ENCODE results near the gene ABCC10.

ABCC10 gene

DNA sequence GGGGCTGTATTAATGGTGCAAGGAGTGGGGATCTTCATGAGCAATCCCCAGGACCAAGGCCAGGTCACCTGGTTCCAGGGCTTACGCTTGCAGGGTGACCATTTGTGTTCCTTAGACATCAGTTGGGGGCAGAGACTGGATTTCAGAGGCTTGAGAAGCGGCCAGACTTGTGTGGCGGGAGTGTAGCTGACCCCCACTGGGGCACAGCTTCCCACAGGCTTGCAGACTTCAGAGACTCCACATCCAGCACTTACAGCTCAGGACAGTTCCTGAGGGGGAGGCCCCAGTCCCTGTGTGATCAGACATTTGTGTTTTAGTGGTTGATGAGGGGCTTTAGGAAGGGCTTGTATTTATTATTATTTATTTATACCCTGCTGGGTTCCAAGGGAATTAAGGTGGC is 65.3 kb downstream of the ABCC10 start:
- Histone ChIP-seq H3K27ac (no peak overlapping the region), H3K36me3 (peaks cover 26% of the 10 kb centered on the region), H3K4me1 (ENCODE audit: control insufficient read depth in 1 of 2, insufficient read depth in 1 of 2, low read depth in 1 of 2, low read length in 1 of 2) (peaks cover 8 to 10% of the 10 kb centered on the region in 2 experiments), H3K9me3 (no peaks in the 10 kb centered on the region), H3K4me3 (ENCODE audit: low read depth in 1 of 2, low read length in 1 of 2) (no peak overlapping the region), H3K27me3 (no peaks in the 10 kb centered on the region)
- TF ChIP-seq, protein P1, sequence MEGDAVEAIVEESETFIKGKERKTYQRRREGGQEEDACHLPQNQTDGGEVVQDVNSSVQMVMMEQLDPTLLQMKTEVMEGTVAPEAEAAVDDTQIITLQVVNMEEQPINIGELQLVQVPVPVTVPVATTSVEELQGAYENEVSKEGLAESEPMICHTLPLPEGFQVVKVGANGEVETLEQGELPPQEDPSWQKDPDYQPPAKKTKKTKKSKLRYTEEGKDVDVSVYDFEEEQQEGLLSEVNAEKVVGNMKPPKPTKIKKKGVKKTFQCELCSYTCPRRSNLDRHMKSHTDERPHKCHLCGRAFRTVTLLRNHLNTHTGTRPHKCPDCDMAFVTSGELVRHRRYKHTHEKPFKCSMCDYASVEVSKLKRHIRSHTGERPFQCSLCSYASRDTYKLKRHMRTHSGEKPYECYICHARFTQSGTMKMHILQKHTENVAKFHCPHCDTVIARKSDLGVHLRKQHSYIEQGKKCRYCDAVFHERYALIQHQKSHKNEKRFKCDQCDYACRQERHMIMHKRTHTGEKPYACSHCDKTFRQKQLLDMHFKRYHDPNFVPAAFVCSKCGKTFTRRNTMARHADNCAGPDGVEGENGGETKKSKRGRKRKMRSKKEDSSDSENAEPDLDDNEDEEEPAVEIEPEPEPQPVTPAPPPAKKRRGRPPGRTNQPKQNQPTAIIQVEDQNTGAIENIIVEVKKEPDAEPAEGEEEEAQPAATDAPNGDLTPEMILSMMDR (IDR thresholded peaks at IDR 0.05) = no peak

- no peaks in the 10 kb centered on the region for H3K27me3 ChIP-seq
- no peak overlapping the region for H3K4me3 ChIP-seq (ENCODE audit: low read depth in 1 of 2, low read length in 1 of 2)
- peaks cover 8 to 10% of the 10 kb centered on the region in 2 experiments for H3K4me1 ChIP-seq (ENCODE audit: control insufficient read depth in 1 of 2, insufficient read depth in 1 of 2, low read depth in 1 of 2, low read length in 1 of 2)
- peaks cover 32% of the 10 kb centered on the region for H3K36me3 ChIP-seq
- H3K9me3 ChIP-seq = no peaks in the 10 kb centered on the region
- TF ChIP-seq, protein P1 (IDR thresholded peaks at IDR 0.05) = no peak
- H3K27ac ChIP-seq = no peak overlapping the region
These were observed 65.9 kb downstream of the ABCC10 start for GRCh38 chr6:43493230-43493629.

GRCh38 chr6:43493833-43494232 is 66.5 kb downstream of the ABCC10 start:
- Histone ChIP-seq H3K27ac (no peak overlapping the region), H3K4me3 (ENCODE audit: low read depth in 1 of 2, low read length in 1 of 2) (no peak overlapping the region), H3K4me1 (ENCODE audit: control insufficient read depth in 1 of 2, insufficient read depth in 1 of 2, low read depth in 1 of 2, low read length in 1 of 2) (peaks cover 8 to 10% of the 10 kb centered on the region in 2 experiments)

GRCh38 chr6:43494321-43494720 is 67.0 kb downstream of the ABCC10 start:
- Histone ChIP-seq H3K4me1 (ENCODE audit: control insufficient read depth in 1 of 2, insufficient read depth in 1 of 2, low read depth in 1 of 2, low read length in 1 of 2) (peaks cover 8 to 10% of the 10 kb centered on the region in 2 experiments), H3K27ac (no peak overlapping the region), H3K9me3 (no peaks in the 10 kb centered on the region), H3K36me3 (peaks cover 41% of the 10 kb centered on the region), H3K4me3 (ENCODE audit: low read depth in 1 of 2, low read length in 1 of 2) (no peak overlapping the region), H3K27me3 (no peaks in the 10 kb centered on the region)
- TF ChIP-seq, protein P1 (IDR thresholded peaks at IDR 0.05) = no peak

More at GRCh38 chr6:43493833-43494232, 66.5 kb downstream of the ABCC10 start:
- Histone ChIP-seq H3K36me3 (peaks cover 38% of the 10 kb centered on the region), H3K27me3 (no peaks in the 10 kb centered on the region), H3K9me3 (no peaks in the 10 kb centered on the region)
- TF ChIP-seq, protein P1 (IDR thresholded peaks at IDR 0.05) = no peak

DNA sequence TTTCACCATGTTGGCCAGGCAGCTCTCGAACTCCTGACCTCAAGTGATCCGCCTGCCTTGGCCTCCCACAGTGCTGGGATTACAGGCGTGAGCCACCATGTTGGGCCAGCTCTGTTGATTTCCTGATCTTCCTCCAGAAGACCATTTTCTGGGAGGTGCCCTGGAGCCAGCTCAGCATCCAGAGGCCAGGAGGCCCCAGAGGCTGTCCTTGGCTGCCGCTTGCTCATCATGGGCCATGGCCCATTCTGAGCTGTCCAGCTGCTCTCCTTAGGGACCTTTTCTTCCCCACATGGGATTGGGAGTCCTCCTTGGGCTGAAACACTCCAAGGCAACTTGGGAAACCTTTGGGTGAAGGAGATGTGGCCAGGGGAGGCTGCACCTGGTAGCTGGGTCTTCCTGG is 67.4 kb downstream of the ABCC10 start:
- no peaks in the 10 kb centered on the region for H3K9me3 ChIP-seq
- H3K27ac ChIP-seq = no peak overlapping the region
- H3K4me1 ChIP-seq (ENCODE audit: control insufficient read depth in 1 of 2, insufficient read depth in 1 of 2, low read depth in 1 of 2, low read length in 1 of 2) = peaks cover 8 to 10% of the 10 kb centered on the region in 2 experiments
- H3K27me3 ChIP-seq = no peaks in the 10 kb centered on the region
- TF ChIP-seq, protein P1 (IDR thresholded peaks at IDR 0.05) = no peak
- peaks cover 41% of the 10 kb centered on the region for H3K36me3 ChIP-seq
- no peak overlapping the region for H3K4me3 ChIP-seq (ENCODE audit: low read depth in 1 of 2, low read length in 1 of 2)

Data from neutrophil (primary cell).